SU-DHL-6 (cell line): ENCODE results near the gene TEX22.

Source experiments
- CTCF ChIP-seq: fragments of 200-600 bp; sonication (generic); IDR thresholded peaks from one replicate; pipeline ENCODE4 v1.5.1; 2017; ENCODE audit warnings: antibody characterized with exemption, mild to moderate bottlenecking, low read length, moderate library complexity; ENCODE audit not compliant: insufficient read depth, poor library complexity, severe bottlenecking
- EZH2phosphoT487 ChIP-seq: fragments of 200-600 bp; sonication (generic), shearing (Covaris generic); conservative IDR thresholded peaks from 2 replicates; pipeline ENCODE4 v1.6.1; 2018; ENCODE audit warnings: mild to moderate bottlenecking, antibody characterized with exemption, low read length, moderate library complexity, mixed read lengths

GRCh38 chr14:105447651-105448640, 49.6 kb downstream of the TEX22 start:
- TF ChIP-seq CTCF (no peak), EZH2phosphoT487 (no peak)
